ENCODE measurements around the gene PAGE3.

PAGE3 gene

DNA sequence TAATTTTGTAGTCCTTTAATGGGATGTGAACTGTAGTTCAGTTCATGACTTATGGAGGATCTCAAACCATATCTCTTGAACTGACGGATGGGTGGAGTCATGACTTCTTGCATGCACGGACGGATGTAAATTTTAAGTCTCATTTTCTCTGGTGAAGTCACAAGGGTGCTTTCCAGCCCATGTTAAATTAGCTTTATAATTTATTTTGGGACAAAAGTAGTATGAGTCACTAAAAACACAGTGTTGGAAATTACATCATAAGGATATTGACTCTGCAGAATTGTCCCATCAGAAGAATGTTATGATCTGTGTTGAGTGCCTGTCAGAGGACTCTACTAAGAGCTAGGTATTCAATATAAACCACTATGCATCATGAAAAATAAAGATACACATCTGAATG is 51.3 kb downstream of the PAGE3 start:
- H3K27ac ChIP-seq (ENCODE audit: extremely low read depth, low read depth, low read length) = no peak overlapping the region
- ChIA-PET POLR2A (no interaction called here), CTCF (interaction anchor here (0.6 kb wide), 1 partner anchor 563 kb away, joined by 3 read pairs; no protein-coding TSS in a partner anchor)
- TF ChIP-seq ZNF501 (tag by site-specific recombination; IDR thresholded peaks at IDR 0.05) = no peak
- no peak for TF ChIP-seq ZNF248 (tag by site-specific recombination; IDR thresholded peaks at IDR 0.05)
- no peak for TF ChIP-seq ZSCAN30 (tag by site-specific recombination; IDR thresholded peaks at IDR 0.05)
- no peak for TF ChIP-seq HIC1 (tag by site-specific recombination; IDR thresholded peaks at IDR 0.05)
- TF ChIP-seq BCL11B (tag by site-specific recombination; IDR thresholded peaks at IDR 0.05; ENCODE audit: low read depth) = no peak
- TF ChIP-seq ZNF37A (tag by site-specific recombination; IDR thresholded peaks at IDR 0.05) = no peak
- no peak for TF ChIP-seq ZNF791 (tag by site-specific recombination; IDR thresholded peaks at IDR 0.05)
- TF ChIP-seq ZNF658 (tag by site-specific recombination; IDR thresholded peaks at IDR 0.05) = no peak
- no peak for TF ChIP-seq ZNF132 (tag by site-specific recombination; IDR thresholded peaks at IDR 0.05; ENCODE audit: borderline replicate concordance)
- no peak for TF ChIP-seq ZNF350 (tag by site-specific recombination; IDR thresholded peaks at IDR 0.05)
- no peak for TF ChIP-seq KLF7 (tag by site-specific recombination; IDR thresholded peaks at IDR 0.05; ENCODE audit: borderline replicate concordance)
- no peak for TF ChIP-seq ZNF626 (tag by site-specific recombination; IDR thresholded peaks at IDR 0.05)
- TF ChIP-seq, protein P1, sequence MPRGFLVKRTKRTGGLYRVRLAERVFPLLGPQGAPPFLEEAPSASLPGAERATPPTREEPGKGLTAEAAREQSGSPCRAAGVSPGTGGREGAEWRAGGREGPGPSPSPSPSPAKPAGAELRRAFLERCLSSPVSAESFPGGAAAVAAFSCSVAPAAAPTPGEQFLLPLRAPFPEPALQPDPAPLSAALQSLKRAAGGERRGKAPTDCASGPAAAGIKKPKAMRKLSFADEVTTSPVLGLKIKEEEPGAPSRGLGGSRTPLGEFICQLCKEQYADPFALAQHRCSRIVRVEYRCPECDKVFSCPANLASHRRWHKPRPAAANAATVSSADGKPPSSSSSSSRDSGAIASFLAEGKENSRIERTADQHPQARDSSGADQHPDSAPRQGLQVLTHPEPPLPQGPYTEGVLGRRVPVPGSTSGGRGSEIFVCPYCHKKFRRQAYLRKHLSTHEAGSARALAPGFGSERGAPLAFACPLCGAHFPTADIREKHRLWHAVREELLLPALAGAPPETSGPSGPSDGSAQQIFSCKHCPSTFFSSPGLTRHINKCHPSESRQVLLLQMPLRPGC (tag by site-specific recombination; IDR thresholded peaks at IDR 0.05) = no peak
- no peak for TF ChIP-seq ZNF677 (tag by site-specific recombination; IDR thresholded peaks at IDR 0.05)
- TF ChIP-seq, protein P2, sequence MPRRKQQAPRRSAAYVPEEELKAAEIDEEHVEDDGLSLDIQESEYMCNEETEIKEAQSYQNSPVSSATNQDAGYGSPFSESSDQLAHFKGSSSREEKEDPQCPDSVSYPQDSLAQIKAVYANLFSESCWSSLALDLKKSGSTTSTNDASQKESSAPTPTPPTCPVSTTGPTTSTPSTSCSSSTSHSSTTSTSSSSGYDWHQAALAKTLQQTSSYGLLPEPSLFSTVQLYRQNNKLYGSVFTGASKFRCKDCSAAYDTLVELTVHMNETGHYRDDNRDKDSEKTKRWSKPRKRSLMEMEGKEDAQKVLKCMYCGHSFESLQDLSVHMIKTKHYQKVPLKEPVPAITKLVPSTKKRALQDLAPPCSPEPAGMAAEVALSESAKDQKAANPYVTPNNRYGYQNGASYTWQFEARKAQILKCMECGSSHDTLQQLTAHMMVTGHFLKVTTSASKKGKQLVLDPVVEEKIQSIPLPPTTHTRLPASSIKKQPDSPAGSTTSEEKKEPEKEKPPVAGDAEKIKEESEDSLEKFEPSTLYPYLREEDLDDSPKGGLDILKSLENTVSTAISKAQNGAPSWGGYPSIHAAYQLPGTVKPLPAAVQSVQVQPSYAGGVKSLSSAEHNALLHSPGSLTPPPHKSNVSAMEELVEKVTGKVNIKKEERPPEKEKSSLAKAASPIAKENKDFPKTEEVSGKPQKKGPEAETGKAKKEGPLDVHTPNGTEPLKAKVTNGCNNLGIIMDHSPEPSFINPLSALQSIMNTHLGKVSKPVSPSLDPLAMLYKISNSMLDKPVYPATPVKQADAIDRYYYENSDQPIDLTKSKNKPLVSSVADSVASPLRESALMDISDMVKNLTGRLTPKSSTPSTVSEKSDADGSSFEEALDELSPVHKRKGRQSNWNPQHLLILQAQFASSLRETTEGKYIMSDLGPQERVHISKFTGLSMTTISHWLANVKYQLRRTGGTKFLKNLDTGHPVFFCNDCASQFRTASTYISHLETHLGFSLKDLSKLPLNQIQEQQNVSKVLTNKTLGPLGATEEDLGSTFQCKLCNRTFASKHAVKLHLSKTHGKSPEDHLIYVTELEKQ (tag by site-specific recombination; IDR thresholded peaks at IDR 0.05; ENCODE audit: borderline replicate concordance) = no peak
- TF ChIP-seq ZNF624 (tag by site-specific recombination; IDR thresholded peaks at IDR 0.05) = no peak
- TF ChIP-seq ZNF10 (tag by site-specific recombination; IDR thresholded peaks at IDR 0.05) = no peak
- TF ChIP-seq ZNF324 (tag by site-specific recombination; IDR thresholded peaks at IDR 0.05) = no peak
- TF ChIP-seq ZNF837 (tag by site-specific recombination; IDR thresholded peaks at IDR 0.05) = no peak
- no peaks in the 10 kb centered on the region; the same call in 1 of the 2 replicates for H3K9me3 ChIP-seq (ENCODE audit: control insufficient read depth, insufficient read depth, low read depth, low read length)
- no peak overlapping the region for H3K4me3 ChIP-seq (ENCODE audit: low read depth, low read length)
- H3K36me3 ChIP-seq (ENCODE audit: control insufficient read depth in 2 of 2, insufficient read depth in 1 of 2, low read length in 2 of 2) = no peaks in the 10 kb centered on the region
- H3K4me1 ChIP-seq (ENCODE audit: control insufficient read depth, insufficient read depth, low read length) = no peaks in the 10 kb centered on the region
